HG03045 (cell line): ENCODE results near the gene DCDC2.
"Not testable (repeated sequence)": the region's sequence is repeated elsewhere in the genome, so short reads cannot be mapped to it uniquely, and the experiment has no call there.

Experiments
- ATAC-seq: cut with Tn5 transposase; IDR thresholded peaks from one replicate; pipeline ENCODE4 v1.9.1; 2021; ENCODE audit warnings: mild to moderate bottlenecking, moderate library complexity; ENCODE audit not compliant: unreplicated experiment

DCDC2 gene

DNA sequence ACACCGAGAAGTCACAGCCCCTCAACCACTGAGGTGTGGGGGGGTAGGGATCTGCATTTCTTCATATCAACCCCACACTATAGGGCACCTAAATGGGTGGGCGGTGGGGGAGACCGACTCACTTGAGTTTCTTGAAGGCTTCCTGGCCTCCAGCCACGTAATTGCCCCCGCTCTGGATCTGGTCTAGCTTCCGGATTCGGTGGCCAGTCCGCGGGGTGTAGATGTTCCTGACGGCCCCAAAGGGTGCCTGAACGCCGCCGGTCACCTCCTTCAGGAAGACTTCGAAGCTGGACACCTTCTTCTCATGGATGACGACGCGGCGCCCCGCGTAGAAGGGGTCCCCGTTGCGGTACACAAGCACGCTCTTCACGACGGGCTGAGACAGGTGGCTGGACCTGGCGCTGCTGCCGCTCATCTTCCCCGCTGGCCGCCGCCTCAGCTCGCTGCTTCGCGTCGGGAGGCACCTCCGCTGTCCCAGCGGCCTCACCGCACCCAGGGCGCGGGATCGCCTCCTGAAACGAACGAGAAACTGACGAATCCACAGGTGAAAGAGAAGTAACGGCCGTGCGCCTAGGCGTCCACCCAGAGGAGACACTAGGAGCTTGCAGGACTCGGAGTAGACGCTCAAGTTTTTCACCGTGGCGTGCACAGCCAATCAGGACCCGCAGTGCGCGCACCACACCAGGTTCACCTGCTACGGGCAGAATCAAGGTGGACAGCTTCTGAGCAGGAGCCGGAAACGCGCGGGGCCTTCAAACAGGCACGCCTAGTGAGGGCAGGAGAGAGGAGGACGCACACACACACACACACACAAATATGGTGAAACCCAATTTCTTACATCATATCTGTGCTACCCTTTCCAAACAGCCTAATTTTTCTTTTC lies at the start of gene DCDC2:
Gene DCDC2 (minus strand): TSS at position 724 of the 883 bp plus-strand sequence. CDS start 309 bp downstream, at position 415.
- ATAC-seq = no peak

DNA sequence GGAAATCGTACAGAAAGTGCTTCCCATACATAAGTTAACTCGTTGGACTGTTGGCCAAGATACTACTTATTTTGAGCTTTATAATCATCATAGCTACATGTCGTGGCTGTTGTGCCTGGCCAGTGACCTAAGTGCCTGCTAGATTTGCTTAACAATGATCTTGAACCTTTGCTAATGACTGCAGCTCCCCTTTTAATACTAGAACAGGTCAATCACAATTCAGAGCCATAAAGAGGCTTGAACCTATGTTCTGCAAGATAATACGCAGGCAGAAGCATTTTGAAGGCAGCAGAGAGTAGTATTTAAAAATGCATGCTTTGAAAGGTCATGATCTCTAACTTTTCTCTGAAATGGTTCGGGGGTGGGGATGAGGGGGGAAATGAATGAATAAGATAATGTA lies 47.4 kb upstream of the DCDC2 start:
- ATAC-seq = no peak

DNA sequence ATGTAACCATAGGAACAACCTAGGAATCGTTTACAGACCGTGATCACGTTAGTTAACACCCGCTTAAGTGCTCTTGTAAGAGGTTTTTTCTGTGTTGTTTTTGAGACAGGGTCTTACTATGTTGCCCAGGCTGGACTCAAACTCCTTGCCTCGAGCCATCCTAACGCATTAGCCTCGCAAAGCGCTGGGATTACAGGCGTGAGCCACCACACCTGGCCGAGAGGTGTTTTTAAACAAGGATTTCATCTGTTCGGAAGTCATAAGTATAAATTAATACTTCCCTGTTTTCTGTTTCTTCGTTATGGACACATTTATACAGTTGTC lies 45.6 kb upstream of the DCDC2 start:
- no peak for ATAC-seq

DNA sequence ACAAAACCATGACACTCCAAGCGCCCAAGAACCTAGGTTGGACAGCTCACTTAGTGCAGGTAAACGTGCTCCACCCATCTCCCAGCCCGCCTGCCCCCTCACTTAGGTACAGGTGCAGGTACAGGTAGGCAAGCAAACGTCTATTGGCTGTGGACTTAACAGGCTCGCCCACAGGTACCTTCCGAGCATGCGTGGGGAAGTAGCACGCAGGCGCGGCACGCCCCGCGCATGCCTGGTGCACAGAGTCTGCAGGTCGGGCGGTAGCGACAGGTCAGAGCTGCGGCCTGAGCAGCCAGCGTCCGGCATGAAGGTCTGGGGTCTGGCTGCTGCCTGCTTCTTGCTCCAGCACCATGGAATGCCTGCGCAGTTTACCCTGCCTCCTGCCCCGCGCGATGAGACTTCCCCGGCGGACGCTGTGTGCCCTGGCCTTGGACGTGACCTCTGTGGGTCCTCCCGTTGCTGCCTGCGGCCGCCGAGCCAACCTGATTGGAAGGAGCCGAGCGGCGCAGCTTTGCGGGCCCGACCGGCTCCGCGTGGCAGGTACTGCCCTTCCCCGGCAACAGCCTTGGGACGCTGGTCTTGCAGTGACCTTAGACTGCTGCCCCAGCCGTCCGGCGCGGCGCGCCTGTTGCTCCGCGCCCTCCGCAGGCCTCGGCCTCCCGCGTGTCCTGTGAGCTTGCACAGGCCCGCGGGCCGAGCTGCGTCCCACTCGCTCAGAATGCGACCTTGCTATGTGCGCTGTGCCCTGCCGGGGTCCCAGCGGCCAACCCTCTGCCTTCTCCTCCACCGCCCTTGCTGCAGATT lies 45.0 kb upstream of the DCDC2 start, which contains the start of gene MRS2:
Gene MRS2 (plus strand): TSS at position 240 of the 804 bp plus-strand sequence. CDS start 111 bp downstream, at position 351.
- ATAC-seq = peak; percentile 97

DNA sequence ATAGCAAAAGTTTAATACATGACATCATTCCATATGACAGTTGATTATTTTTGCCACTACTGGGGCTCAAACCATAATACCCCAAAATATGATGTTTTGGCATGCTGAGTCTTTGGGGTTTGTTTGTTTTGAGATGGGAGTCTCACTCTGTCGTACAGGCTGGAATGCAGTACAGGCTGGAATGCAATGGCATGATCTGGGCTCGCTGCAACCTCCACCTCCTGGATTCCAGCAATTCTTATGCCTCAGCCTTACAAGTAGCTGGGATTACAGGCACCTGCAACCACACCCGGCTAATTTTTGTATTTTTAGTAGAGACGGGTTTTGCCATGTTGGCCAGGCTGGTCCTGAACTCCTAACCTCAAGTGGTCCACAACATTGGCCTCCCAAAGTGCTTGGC lies 43.6 kb upstream of the DCDC2 start:
- no peak for ATAC-seq

DNA sequence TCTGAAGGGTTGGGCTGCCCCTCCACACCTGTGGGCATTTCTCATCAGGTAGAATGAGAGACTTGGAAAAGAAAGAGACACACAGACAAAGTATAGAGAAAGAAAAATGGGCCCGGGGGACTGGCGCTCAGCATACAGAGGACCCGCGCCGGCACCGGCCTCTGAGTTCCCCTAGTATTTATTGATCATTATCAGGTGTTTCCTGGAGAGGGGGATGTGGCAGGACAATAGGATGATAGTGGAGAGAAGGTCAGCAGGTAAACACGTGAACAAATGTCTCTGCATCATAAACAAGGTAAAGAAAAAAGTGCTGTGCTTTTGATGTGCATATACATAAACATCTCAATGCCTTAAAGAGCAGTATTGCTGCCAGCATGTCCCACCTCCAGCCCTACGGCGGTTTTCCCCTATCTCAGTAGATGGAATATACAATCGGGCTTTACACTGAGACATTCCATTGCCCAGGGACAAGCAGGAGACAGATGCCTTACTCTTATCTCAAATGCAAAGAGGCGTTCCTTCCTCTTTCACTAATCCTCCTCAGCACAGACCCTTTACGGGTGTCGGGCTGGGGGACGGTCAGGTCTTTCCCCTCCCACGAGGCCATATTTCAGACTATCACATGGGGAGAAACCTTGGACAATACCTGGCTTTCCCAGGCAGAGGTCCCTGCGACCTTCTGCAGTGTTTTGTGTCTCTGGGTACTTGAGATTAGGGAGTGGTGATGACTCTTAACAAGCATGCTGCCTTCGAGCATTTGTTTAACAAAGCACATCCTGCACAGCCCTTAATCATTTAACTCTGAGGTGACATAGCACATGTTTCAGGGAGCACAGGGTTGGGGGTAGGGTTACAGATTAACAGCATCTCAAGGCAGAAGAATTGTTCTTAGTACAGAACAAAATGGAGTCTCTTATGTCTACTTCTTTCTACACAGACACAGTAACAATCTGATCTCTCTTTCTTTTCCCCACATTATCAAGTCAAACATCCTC lies 42.5 kb upstream of the DCDC2 start:
- ATAC-seq = not testable (repeated sequence)

DNA sequence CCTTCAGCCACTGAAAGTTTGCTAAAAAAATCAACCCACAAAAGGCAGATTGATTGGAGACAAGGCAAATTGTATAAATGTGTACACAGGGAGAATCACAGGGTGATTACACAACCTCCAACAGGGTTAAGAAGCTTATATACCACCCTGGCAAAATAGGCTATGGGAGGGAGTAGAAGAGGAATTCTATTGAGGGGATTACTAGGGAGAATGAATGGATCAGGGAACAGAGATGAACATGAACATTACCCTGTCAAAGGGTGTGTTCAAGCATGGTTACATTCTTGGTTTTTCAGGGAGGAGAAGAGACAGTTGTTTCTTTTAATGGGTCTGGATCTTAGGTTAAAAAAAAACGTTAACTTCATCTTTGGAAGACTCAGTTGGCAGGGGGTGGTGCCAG lies 39.8 kb upstream of the DCDC2 start:
- ATAC-seq = no peak

DNA sequence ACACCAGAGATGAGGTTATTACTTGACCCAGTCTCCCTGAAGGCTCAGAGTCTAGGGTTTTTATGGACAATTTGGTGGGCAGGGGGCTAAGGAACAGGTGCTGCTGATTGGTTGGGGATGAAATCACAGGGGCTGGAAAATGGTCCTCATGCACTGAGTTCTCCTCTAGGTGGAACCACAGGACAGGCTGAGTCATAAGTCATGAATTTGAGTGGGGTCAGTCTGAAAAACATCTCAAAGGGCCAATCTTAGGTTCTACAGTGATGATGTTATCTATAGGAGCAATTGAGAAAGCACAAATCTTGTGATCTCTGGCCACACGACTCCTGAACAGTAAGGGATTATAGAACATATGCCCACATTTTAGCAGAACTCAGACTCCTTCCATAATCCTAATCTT lies 39.0 kb upstream of the DCDC2 start:
- ATAC-seq = no peak

DNA sequence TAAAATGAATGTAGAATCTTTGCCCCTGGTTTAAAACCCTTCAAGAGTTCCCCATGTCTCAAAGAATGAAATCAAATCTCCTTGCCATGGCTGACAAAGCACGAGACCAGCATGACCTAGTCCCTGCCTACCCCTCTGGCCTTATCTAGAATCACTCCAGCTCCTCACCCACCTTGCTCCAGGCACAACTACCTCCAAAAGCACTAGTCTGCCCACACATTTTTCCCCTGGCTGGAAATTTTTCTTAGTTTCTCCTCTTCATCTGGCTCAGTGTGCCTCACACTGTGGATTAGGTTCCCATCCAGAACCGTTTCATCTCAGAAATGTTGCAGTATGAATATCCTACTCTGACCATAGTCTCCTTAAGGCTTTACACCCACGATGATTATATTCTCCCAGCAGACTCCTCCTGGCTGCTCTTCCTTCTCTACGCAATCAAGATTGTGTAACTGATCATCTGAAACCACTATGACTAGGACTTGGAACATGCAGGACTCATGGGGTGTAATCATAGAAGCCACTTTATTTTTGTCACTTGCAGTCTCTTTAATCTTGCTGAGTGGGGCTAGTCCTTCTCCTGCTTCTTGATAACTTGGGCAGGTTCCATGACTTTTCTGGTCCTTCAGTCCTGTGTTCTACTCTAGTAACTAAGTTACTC lies 37.0 kb upstream of the DCDC2 start:
- no peak for ATAC-seq

DNA sequence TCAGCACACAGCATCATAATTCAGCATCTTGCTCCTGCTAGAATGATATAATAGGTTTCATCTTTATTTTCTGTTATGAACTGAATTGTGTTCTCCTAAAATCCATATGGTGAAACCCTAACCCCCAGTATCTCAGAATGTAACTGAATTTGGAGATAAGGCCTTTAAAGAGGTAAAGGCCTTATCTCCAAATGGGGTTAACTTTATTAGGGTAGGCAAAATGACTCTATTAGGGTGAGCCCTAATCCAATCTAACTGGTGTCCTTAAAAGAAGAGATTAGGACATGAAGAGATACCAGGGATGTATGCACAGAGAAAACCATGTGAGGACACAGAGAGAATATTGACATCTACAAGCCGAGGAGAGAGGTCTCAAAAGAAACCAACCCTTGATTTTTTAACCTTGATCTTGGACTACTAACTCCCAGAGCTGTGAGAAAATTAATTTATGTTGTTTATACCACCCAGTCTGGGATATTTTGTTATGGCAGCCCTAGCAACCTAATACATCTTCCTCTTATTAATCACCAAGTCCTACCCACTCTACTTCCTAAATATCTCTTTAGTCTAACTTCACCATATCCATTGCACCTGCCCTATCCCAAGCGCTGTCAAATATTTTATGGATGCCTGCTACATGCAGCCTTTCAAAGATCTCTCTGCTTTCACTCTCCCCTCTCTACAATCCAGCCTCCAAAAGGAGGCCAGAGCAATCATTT lies 36.4 kb upstream of the DCDC2 start:
- ATAC-seq = no peak

DNA sequence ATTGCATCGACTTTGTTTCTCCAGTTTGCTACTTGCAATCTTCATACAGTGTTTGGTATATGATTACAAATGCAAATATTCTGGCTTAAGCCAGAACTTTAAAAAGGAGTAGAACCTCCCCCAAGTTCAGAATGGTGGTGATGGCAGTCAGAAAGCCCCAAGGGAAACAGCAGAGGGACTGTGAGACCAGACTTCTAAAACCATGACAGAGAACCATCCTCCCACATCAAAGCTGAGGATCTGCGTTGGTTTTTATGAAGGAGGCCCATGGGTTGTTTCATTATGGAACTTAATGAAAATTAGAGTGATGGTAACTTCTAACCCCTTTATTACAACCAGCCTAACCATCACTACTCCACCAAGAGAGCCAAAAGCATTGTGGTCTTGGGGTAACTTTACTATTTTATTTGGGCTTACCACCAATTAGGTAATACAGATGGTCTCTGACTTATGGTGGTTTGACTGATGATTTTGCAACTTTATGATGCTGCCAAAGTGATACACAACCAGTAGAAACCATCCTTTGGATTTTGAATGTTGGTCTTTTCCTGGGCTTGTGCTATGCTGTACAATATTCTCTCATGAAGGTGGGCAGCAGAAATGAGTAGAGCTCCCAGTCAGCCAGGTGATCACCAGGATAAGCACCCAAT lies 34.0 kb upstream of the DCDC2 start:
- ATAC-seq = peak; percentile 55

DNA sequence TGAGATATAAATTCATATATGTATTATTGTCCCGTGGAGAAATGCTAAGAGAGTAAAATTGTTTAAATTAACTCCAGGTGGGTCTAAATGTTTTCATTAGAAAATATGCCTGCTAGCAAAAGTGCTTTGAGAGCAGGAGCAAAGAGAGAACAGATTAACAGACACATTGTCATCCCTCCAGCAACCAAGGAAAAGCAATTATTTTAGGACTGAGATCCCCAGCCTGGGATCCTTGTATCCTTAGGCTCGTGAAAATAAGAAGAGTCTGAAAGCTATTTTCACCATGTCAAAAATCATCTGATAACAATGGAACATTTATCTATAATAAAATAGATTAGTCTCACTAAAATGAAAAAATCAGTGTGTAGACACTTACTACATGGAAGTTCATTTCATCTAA lies 33.3 kb upstream of the DCDC2 start:
- ATAC-seq = no peak

DNA sequence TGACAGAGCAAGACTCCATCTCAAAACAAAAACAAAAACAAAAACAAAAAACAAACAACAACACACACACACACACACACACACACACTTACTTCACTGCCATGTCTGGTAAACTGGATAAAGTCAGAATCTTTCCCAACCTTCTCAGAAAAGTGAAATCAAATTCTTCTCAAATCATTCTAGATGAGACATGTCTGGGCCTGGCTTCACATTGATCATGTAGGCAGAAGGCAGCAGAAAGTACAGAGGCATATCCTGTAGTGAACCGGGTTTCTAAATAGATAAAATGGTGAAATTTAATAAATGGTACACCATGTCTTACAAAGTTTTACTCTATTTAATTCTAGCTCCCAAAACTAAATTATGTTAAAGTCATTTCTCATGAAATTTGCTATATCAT lies 30.0 kb upstream of the DCDC2 start:
- ATAC-seq = no peak

DNA sequence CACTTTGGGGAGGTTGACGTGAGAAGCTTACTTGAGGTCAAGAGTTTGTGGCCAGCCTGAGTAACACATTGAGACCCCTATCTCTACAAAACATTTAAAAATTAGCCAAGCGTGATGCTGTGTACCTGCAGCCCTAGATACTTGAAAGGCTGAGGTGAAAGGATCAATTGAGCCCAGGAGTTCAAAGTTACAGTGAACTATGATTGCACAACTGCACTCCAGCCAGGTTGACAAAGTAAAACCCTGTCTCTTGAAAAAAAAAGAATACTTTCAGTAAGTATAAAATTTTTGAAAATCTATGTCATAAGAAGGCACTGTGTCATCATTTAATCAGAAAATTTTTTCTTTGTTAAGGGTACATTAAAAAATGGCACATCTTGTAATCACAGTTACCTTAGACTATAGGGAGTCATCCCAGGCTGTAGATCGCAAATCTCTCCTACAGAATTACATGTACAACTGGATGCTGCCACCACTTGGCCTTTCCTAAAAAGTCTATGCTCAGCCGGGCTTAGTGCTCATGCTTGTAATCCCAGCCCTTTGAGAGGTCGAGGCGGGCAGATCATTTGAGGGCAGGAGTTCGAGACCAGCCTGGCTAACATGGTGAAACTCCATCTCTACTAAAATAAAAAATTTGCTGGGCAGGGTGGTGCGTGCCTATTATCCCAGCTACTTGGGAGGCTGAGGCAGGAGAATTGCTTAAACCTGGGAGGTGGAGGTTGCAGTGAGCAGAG lies 27.8 kb upstream of the DCDC2 start:
- ATAC-seq = no peak

DNA sequence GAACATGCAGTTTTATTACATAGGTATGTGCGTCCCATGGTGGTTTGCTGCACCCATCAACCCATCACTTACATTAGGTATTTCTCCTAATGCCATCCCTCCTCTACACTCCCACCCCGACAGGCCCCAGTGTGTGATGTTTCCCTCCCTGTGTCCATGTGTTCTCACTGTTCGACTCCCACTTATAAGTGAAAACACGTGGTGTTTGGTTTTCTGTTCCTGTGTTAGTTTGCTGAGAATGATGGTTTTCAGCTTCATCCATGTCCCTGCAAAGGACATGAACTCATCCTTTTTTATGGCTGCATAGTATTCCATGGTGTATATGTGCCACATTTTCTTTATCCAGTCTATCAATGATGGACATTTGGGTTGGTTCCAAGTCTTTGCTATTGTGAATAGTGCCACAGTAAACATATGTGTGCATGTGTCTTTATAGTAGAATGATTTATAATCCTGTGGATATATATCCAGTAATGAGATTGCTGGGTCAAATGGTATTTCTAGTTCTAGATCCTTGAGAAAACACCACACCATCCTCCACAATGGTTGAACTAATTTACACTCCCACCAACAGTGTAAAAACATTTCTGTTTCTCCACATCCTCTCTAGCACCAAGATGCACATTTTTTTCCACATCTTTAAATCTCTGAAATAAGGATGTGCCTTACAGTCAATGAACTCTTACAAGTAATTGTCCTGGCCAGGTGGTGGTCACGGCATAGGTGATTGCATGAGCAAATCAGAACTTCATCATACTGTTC lies 26.7 kb upstream of the DCDC2 start:
- not testable (repeated sequence) for ATAC-seq

DNA sequence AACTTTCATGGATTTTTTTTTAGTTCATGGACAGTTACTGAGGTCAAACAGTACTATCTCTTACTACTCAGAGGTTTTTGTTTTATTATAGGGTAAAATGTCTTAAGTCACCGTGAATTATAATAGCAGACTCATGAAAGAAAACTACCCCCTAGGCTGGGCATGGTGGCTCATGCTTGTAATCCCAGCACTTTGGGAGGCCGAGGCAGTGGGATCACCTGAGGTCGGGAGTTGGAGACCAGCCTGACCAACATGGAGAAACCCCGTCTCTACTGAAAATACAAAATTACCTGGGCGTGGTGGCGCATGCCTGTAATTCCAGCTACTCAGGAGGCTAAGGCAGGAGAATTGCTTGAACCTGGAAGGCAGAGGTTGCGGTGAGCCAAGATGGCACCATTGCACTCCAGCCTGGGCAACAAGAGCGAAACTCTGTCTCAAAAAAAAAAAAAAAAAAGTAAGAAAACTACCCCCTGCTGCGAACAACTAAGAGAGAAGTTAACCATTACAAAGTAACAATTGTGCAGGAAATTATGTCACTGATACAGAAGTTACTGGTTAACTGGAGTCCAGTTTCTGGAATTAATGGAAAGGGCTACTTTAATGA lies 25.1 kb upstream of the DCDC2 start:
- not testable (repeated sequence) for ATAC-seq

DNA sequence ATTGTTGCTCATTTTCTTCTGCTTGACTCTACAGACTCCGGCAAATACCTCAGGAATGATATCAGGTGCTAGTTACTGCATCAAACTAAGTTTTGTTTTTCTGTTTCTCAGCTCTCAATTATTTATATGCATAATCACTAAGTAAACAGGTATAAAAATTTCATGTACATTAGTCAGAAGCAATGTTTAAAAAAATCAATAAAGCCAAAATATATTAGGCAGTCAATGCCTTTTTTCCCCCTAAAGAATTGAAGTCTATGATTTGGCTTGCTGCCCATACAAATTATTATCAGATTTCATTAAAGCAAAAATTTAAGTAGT lies 24.3 kb upstream of the DCDC2 start:
- no peak for ATAC-seq
